Adrenal gland (tissue), 12 donors: ENCODE data around the gene LPP. TPM values are rescaled to one million over a fixed set of nuclear protein-coding genes. Genes with fewer than 3 reads are reported as not detected.

Experiments
- DNase-seq, 7 donors: peaks; one replicate each; pipeline ENCODE4 v3.0.0-alpha.2; 2019 to 2020
- H3K27ac ChIP-seq, 5 donors: fragments of 200-600 bp; sonication (generic) in 4 of 5; 1 replicate in 3 of 5; 2 replicates in 2 of 5; pipeline versions ENCODE4 v1.5.1 to v1.8.0; 2016 to 2020; ENCODE audit warnings: mild to moderate bottlenecking in 1 of 5
- H3K27me3 ChIP-seq: fragments of 200-600 bp; 2 replicates; pipeline ENCODE4 v1.8.0; 2021
- H3K36me3 ChIP-seq, 2 donors: fragments of 200-600 bp; replicated peaks in 1 of 2; 1 replicate in 1 of 2; 2 replicates in 1 of 2; pipeline versions ENCODE4 v1.5.1 to v1.8.0; 2018 to 2022
- H3K4me1 ChIP-seq, 2 donors: fragments of 200-600 bp; replicated peaks in 1 of 2; 1 replicate in 1 of 2; 2 replicates in 1 of 2; pipeline versions ENCODE4 v1.5.1 to v1.8.0; 2018 to 2021
- H3K4me3 ChIP-seq, 4 donors: fragments of 200-600 bp; sonication (generic) in 3 of 4; one replicate each; pipeline ENCODE4 v1.5.1; 2016 to 2018
- H3K9me3 ChIP-seq, 3 donors: fragments of 200-600 bp; sonication (generic) in 1 of 3; replicated peaks in 1 of 3; 1 replicate in 2 of 3; 2 replicates in 1 of 3; pipeline versions ENCODE4 v1.5.1 to v1.8.0; 2016 to 2021
- CTCF ChIP-seq, 6 experiments: fragments of 450-650 bp in 4 of 6; fragments of 200-600 bp in 2 of 6; sonication (generic) in 1 of 6; IDR thresholded peaks; 1 replicate in 5 of 6; 2 replicates in 1 of 6; pipeline versions ENCODE4 v1.5.1 to v1.8.0; 2016 to 2021; ENCODE audit warnings: antibody characterized with exemption in 6 of 6, mild to moderate bottlenecking in 2 of 6, moderate library complexity in 1 of 6
- POLR2A ChIP-seq, 2 donors: fragments of 450-650 bp; IDR thresholded peaks; one replicate each; pipeline ENCODE4 v1.6.1; 2017; ENCODE audit warnings: antibody characterized with exemption in 2 of 2, mild to moderate bottlenecking in 2 of 2, moderate library complexity in 1 of 2
- WGBS, 4 donors: extraction: QIAGEN DNeasy Blood & Tissue Kit in 2 of 4; methylation state at CpG; one replicate each; pipeline versions ENCODE4 v1.1.5 to v1.1.7; 2013 to 2017; 5-methylcytosine and 5-hydroxymethylcytosine counted together
- intact Hi-C, 2 donors: fragments of 100-400 bp; cut with DNase I; formaldehyde crosslinking; loops; one replicate each; pipeline versions ENCODE4 v1.14.1 to v1.15.0; 2022 to 2023
- polyA plus RNA-seq, 3 donors: library from polyadenylated mRNA; stranded (reverse); fragments of 200-250 nt in 2 of 3; fragments of 350-450 nt in 1 of 3; fragmentation: Illumina TruSeq in 1 of 3; extraction: RNeasy Lipid Tissue Mini Kit (QIAGEN cat#74804) in 1 of 3; gene quantifications; one replicate each; pipeline ENCODE4 v1.2.3, GENCODE V29; 2013 to 2014
- total RNA-seq, 9 donors: library from RNA; depleted of rRNA in 4 of 9; stranded (reverse); fragments of >200 nt in 4 of 9; fragments of 120-200 nt in 1 of 9; fragmentation: NEBNext Ultra II Directional in 1 of 9; extraction: Animal tissue kit (Norgen Biotek cat#: 25700) in 1 of 9; gene quantifications; one replicate each; pipeline versions ENCODE4 v1.1.0 to v1.2.4, GENCODE V29; 2013 to 2023
- donor health status: healthy with polysubstance abuse.
- donor health status: Bipolar disorder and iron deficiency.
- donor health status: DM: yes; HTN: yes; CAD: no.
- donor health status: DM: no; HTN: no; CAD: no.
- donor health status: DM: no; HTN: no; CAD: no.
- donor health status: DM: yes; HTN: yes; CAD: no.

The LPP gene
- total and polyA plus RNA-seq, 12 donors = 7.0 to 170 (median 101) TPM

- WGBS, 4 donors = 86 to 90% (median 88%) methylated on average over 3 of the region's 3 CpGs
- no peaks in the 10 kb centered on the region for H3K27me3 ChIP-seq
- H3K36me3 ChIP-seq = no peaks in the 10 kb centered on the region
- no peak overlapping the region for H3K27ac ChIP-seq
- TF ChIP-seq POLR2A (IDR thresholded peaks at IDR 0.05) (no peak), CTCF (IDR thresholded peaks at IDR 0.05) (no peak)
- DNase-seq = no peak
- H3K4me3 ChIP-seq = no peak overlapping the region
- intact Hi-C loops = no loop called here
- H3K9me3 ChIP-seq = no peaks in the 10 kb centered on the region
- H3K4me1 ChIP-seq = peaks cover 5 to 10% of the 10 kb centered on the region in 2 donors
Observed at GRCh38 chr3:188256758-188257157, 102.8 kb downstream of the LPP start.

GRCh38 chr3:188257384-188258026 is 103.5 kb downstream of the LPP start:
- Histone ChIP-seq H3K9me3 (no peaks in the 10 kb centered on the region), H3K36me3 (no peaks in the 10 kb centered on the region), H3K4me1 (peaks cover 5 to 14% of the 10 kb centered on the region in 2 donors), H3K27ac (no peak overlapping the region), H3K27me3 (no peaks in the 10 kb centered on the region), H3K4me3 (no peak overlapping the region)
- intact Hi-C loops = no loop called here
- TF ChIP-seq CTCF (IDR thresholded peaks at IDR 0.05) (no peak), POLR2A (IDR thresholded peaks at IDR 0.05) (no peak)
- DNase-seq = no peak
- 75 to 87% (median 77%) methylated on average over 3 of the region's 3 CpGs for WGBS, 4 donors

- intact Hi-C loops = no loop called here
- Histone ChIP-seq H3K4me3 (no peak overlapping the region), H3K36me3 (no peaks in the 10 kb centered on the region), H3K27ac (no peak overlapping the region), H3K27me3 (no peaks in the 10 kb centered on the region), H3K4me1 (peaks cover 5 to 31% of the 10 kb centered on the region in 2 donors), H3K9me3 (no peaks in the 10 kb centered on the region)
- TF ChIP-seq POLR2A (IDR thresholded peaks at IDR 0.05) (no peak), CTCF (IDR thresholded peaks at IDR 0.05) (no peak)
- DNase-seq = no peak
- WGBS, 4 donors = 88 to 91% (median 89%) methylated on average over 2 of the region's 2 CpGs
Observed at GRCh38 chr3:188259191-188259590, 105.2 kb downstream of the LPP start.

GRCh38 chr3:188259596-188259995 is 105.6 kb downstream of the LPP start:
- TF ChIP-seq POLR2A (IDR thresholded peaks at IDR 0.05) (no peak), CTCF (IDR thresholded peaks at IDR 0.05) (no peak)
- DNase-seq = no peak
- intact Hi-C loops = no loop called here
- Histone ChIP-seq H3K27me3 (no peaks in the 10 kb centered on the region), H3K36me3 (no peaks in the 10 kb centered on the region), H3K4me1 (peaks cover 5 to 35% of the 10 kb centered on the region in 2 donors), H3K4me3 (no peak overlapping the region), H3K27ac (no peak overlapping the region), H3K9me3 (no peaks in the 10 kb centered on the region)
- 90 to 95% (median 93%) methylated on average over 2 of the region's 2 CpGs for WGBS, 4 donors
